GM12878 (cell line): ENCODE results near the gene ZFP1. TPM values are rescaled to one million over a fixed set of nuclear protein-coding genes. Genes with fewer than 3 reads are reported as not detected.

ENCODE experiments used
- ATAC-seq: fragments of 200-7000 bp; cut with Tn5 transposase; 3 replicates; pipeline ENCODE4 v1.9.1; 2020; ENCODE audit warnings: mild to moderate bottlenecking, moderate library complexity
- BruUV-seq: library from RNA; stranded (reverse); fragments of 400-500 nt; replicated peaks from 2 replicates; lab custom pipeline; 2021; lab: Mats Ljungman, UMichigan
- CTCF ChIA-PET: fragments of 300-600 bp; sonication (Branson Sonifier 250); formaldehyde crosslinking; extraction: SDS; loops from one replicate; lab custom pipeline; 2021; ENCODE audit warnings: inconsistent platforms; lab: Yijun Ruan, JAX
- POLR2A ChIA-PET: fragments of 350-600 bp; formaldehyde crosslinking; extraction: SDS; loops from one replicate; lab custom pipeline; 2021; ENCODE audit warnings: inconsistent platforms; lab: Charles Lee
- RAD21 ChIA-PET: fragments of 300-600 bp; sonication (Branson Sonifier 250); formaldehyde crosslinking; loops from one replicate; lab custom pipeline; 2023; ENCODE audit warnings: antibody characterized with exemption; ENCODE audit not compliant: unreplicated experiment; lab: Charles Lee
- SMC1A ChIA-PET: fragments of 300-600 bp; sonication (Branson Sonifier 250); formaldehyde crosslinking; loops from one replicate; lab custom pipeline; 2023; ENCODE audit not compliant: unreplicated experiment, uncharacterized antibody; lab: Charles Lee
- DNase-seq: peaks from one replicate; pipeline ENCODE4 v3.0.0-alpha.2; 2011; ENCODE audit warnings: low read depth, low spot score
- FAIRE-seq: peaks from 3 replicates; lab custom pipeline; 2011; peaks lifted over from hg19 to GRCh38; lab: Jason Lieb, UNC
- H2AFZ ChIP-seq: 2 replicates; pipeline ENCODE4 v1.6.0; 2011; ENCODE audit warnings: low read depth, low read length, control low read depth; ENCODE audit not compliant: control insufficient read depth
- H3K27ac ChIP-seq: 2 replicates; pipeline ENCODE4 v1.5.1; 2011; ENCODE audit warnings: control low read depth; ENCODE audit not compliant: control insufficient read depth, insufficient read depth
- H3K27me3 ChIP-seq, 2 experiments: replicated peaks in 1 of 2; 2 replicates each; pipeline versions ENCODE4 v1.6.0 to v1.6.1; 2011; ENCODE audit warnings: low read length in 1 of 2; ENCODE audit not compliant: control insufficient read depth in 2 of 2, insufficient read depth in 2 of 2
- H3K36me3 ChIP-seq, 2 experiments: 2 replicates each; pipeline ENCODE4 v1.5.1; 2011; ENCODE audit warnings: low read length in 1 of 2; ENCODE audit not compliant: control insufficient read depth in 2 of 2, insufficient read depth in 2 of 2
- H3K4me1 ChIP-seq: 2 replicates; pipeline ENCODE4 v1.6.1; 2011; ENCODE audit warnings: mild to moderate bottlenecking, low read length, moderate library complexity, mixed read lengths; ENCODE audit not compliant: control insufficient read depth, insufficient read depth
- H3K4me2 ChIP-seq: 2 replicates; pipeline ENCODE4 v1.6.0; 2011; ENCODE audit warnings: control low read depth; ENCODE audit not compliant: control insufficient read depth, insufficient read depth
- H3K4me3 ChIP-seq: fragments of 200-600 bp; sonication (generic); 2 replicates; pipeline ENCODE4 v1.5.1; 2016
- H3K79me2 ChIP-seq: 2 replicates; pipeline ENCODE4 v1.6.0; 2011; ENCODE audit warnings: low read length; ENCODE audit not compliant: control insufficient read depth, insufficient read depth
- H3K9ac ChIP-seq: 2 replicates; pipeline ENCODE4 v1.8.0; 2011; ENCODE audit warnings: low read length, control low read depth, mixed read lengths; ENCODE audit not compliant: control insufficient read depth, insufficient read depth
- H3K9me3 ChIP-seq: replicated peaks from 3 replicates; pipeline ENCODE4 v1.5.1; 2011; ENCODE audit warnings: mild to moderate bottlenecking, low read length; ENCODE audit not compliant: control insufficient read depth, insufficient read depth
- H4K20me1 ChIP-seq: 2 replicates; pipeline ENCODE4 v1.6.0; 2011; ENCODE audit not compliant: control insufficient read depth, insufficient read depth
- ATF2 ChIP-seq: IDR thresholded peaks from 2 replicates; pipeline ENCODE4 v1.6.1; 2012; ENCODE audit warnings: low read length, inconsistent platforms
- JUND ChIP-seq: IDR thresholded peaks from 2 replicates; pipeline ENCODE4 v1.6.1; 2012; ENCODE audit warnings: low read depth, mild to moderate bottlenecking, low read length, improper control_type of control experiment, moderate library complexity
- KDM1A ChIP-seq: fragments of 200-600 bp; sonication (generic); IDR thresholded peaks from 2 replicates; pipeline ENCODE4 v1.6.1; 2016; ENCODE audit warnings: borderline replicate concordance
- MEF2B ChIP-seq: fragments of 450-650 bp; IDR thresholded peaks from 2 replicates; pipeline ENCODE4 v1.6.1; 2018; ENCODE audit warnings: mild to moderate bottlenecking, moderate library complexity; ENCODE audit not compliant: partially characterized antibody, poor library complexity, severe bottlenecking
- MTA2 ChIP-seq: fragments of 450-650 bp; IDR thresholded peaks from 2 replicates; pipeline ENCODE4 v1.6.1; 2016; ENCODE audit warnings: low read depth, mild to moderate bottlenecking, moderate library complexity
- NKRF ChIP-seq: fragments of 450-650 bp; conservative IDR thresholded peaks from 2 replicates; pipeline ENCODE4 v1.6.1; 2017; ENCODE audit warnings: mild to moderate bottlenecking, moderate library complexity
- NR2F1 ChIP-seq: fragments of 450-650 bp; conservative IDR thresholded peaks from 2 replicates; pipeline ENCODE4 v1.6.1; 2017; ENCODE audit warnings: mild to moderate bottlenecking
- POLR2AphosphoS2 ChIP-seq: IDR thresholded peaks from 2 replicates; pipeline ENCODE4 v1.6.1; 2011; ENCODE audit warnings: low read depth, mild to moderate bottlenecking, low read length, improper control_type of control experiment, moderate library complexity
- RAD21 ChIP-seq: IDR thresholded peaks from 2 replicates; pipeline ENCODE4 v1.6.1; 2011; ENCODE audit warnings: mild to moderate bottlenecking, low read depth, low read length, moderate library complexity; ENCODE audit not compliant: insufficient read depth
- SIX5 ChIP-seq: IDR thresholded peaks from 2 replicates; pipeline ENCODE4 v1.6.1; 2011; ENCODE audit warnings: mild to moderate bottlenecking, low read depth, low read length, moderate library complexity; ENCODE audit not compliant: severe bottlenecking
- SUPT20H ChIP-seq: IDR thresholded peaks from 2 replicates; pipeline ENCODE4 v1.6.1; 2011; ENCODE audit warnings: low read depth, mild to moderate bottlenecking, low read length, moderate library complexity, borderline replicate concordance; ENCODE audit not compliant: control insufficient read depth
- ZBTB11 ChIP-seq: fragments of 450-650 bp; formaldehyde crosslinking; IDR thresholded peaks from 2 replicates; pipeline ENCODE4 v1.5.0; 2022; ENCODE audit warnings: mild to moderate bottlenecking, missing genetic modification characterization
- WGBS: methylation state at CpG from one replicate; pipeline ENCODE4 v1.1.6; 2016; ENCODE audit warnings: low lambda C conversion rate; ENCODE audit not compliant: insufficient replicate concordance, insufficient coverage; ENCODE audit errors: missing lambda C conversion rate; 5-methylcytosine and 5-hydroxymethylcytosine counted together
- in situ Hi-C: fragments of 300-500 bp; cut with MboI; formaldehyde crosslinking; loops from 9 replicates; pipeline ENCODE4 v1.14.3; 2018; ENCODE audit warnings: mixed read lengths
- intact Hi-C: fragments of 100-400 bp; cut with micrococcal nuclease; formaldehyde crosslinking; loops from one replicate; pipeline ENCODE4 v1.14.2; 2022; ENCODE audit not compliant: unreplicated experiment
- polyA plus RNA-seq, 11 experiments: library from polyadenylated mRNA; depleted of rRNA in 4 of 11; unstranded in 6 of 11; stranded (reverse) in 5 of 11; fragments of >200 nt; fragmentation: Nextera tagmentation in 4 of 11; fragmentation: Illumina TruSeq in 1 of 11; extraction: Ambion mirVana in 4 of 11; extraction: Trizol in 1 of 11; gene quantifications; 1 replicate in 1 of 11; 2 replicates in 10 of 11; pipeline versions ENCODE4 v1.2.1 to v1.2.3, GENCODE V29; 2011 to 2016; ENCODE audit warnings: inconsistent platforms in 2 of 11, missing spikeins in 2 of 11, low read depth in 1 of 11
- total RNA-seq, 4 experiments: library from RNA; depleted of rRNA in 3 of 4; stranded (reverse); fragments of >200 nt in 3 of 4; fragmentation: Illumina TruSeq in 1 of 4; extraction: Trizol in 1 of 4; gene quantifications; 2 replicates each; pipeline versions ENCODE4 v1.2.1 to v1.2.3, GENCODE V29; 2013 to 2021

The ZFP1 gene
- total and polyA plus RNA-seq, 10 of the 15 experiments (the other 5 are each of a cell fraction or from before 2014, with no cell fraction given) = 3.5 to 17.6 (median 14.7) TPM

DNA sequence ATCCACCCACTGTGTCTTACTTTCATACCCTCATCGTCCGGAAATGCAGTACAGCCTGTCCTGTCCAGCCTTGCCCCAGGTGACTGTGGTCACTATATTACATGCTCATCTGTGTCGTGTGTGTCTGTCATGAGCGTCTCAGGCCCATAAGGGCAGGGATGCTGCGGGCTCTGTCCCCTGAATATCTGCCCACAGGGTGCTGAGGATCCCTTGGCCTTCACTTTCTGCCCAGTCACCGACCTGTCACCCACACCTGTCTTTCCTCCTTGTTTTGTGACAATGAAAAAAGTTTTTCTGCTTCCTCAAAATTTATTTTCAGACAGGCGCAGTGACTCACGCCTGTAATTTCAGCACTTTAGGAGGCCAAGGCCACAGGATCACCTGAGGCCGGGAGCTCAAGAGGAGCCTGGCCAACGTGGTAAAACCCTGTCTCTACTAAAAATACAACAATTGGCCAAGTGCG lies 69.1 kb downstream of the ZFP1 start:
- FAIRE-seq (peak; percentile 7), ATAC-seq (no peak), DNase-seq (no peak)
- Histone ChIP-seq H3K27me3 (no peaks in the 10 kb centered on the region), H3K9me3 (no peaks in the 10 kb centered on the region), H2AFZ (no peak overlapping the region), H3K27ac (no peak overlapping the region), H3K9ac (no peak overlapping the region), H3K36me3 (no peaks in the 10 kb centered on the region), H3K4me1 (peaks cover 20% of the 10 kb centered on the region), H3K4me2 (no peak overlapping the region), H3K4me3 (no peak overlapping the region), H3K79me2 (no peaks in the 10 kb centered on the region), H4K20me1 (no peaks in the 10 kb centered on the region)
- ChIA-PET POLR2A (interaction anchor here (1.5 kb wide), 1 partner anchor 20 kb away, joined by 3 read pairs; no protein-coding TSS in a partner anchor), CTCF (interaction anchor here (0.7 to 1.7 kb wide), 2 partner anchors 18 to 28 kb away, joined by 3 to 6 read pairs; no protein-coding TSS in a partner anchor), RAD21 (interaction anchor here (1.1 kb wide), 1 partner anchor 18 kb away, joined by 3 read pairs; no protein-coding TSS in a partner anchor), SMC1A (interaction anchor here (0.8 to 1.1 kb wide), 2 partner anchors 16 to 20 kb away, joined by 3 read pairs; no protein-coding TSS in a partner anchor)
- in situ Hi-C loops (loop anchor here (10.0 kb wide), 1 partner anchor 547 kb away; no protein-coding TSS in a partner anchor), intact Hi-C loops (loop anchor here (5.0 kb wide), 1 partner anchor 170 kb away; no protein-coding TSS in a partner anchor)
- no peak for TF ChIP-seq SIX5
- no peak for TF ChIP-seq POLR2AphosphoS2
- no peak for TF ChIP-seq RAD21
- no peak for TF ChIP-seq NR2F1
- no peak for TF ChIP-seq SUPT20H
- TF ChIP-seq ATF2 = no peak
- TF ChIP-seq ZBTB11 = no peak
- TF ChIP-seq NKRF = no peak
- no peak for TF ChIP-seq MEF2B
- TF ChIP-seq KDM1A = no peak
- TF ChIP-seq MTA2 = no peak
- TF ChIP-seq JUND = no peak
- 54% methylated on average over 11 of the region's 11 CpGs for WGBS
- BruUV-seq = no TSS peak
